GM19043 (cell line): ENCODE measurements around the gene EPHB1.
"Not testable (repeated sequence)": the region's sequence is repeated elsewhere in the genome, so short reads cannot be mapped to it uniquely, and the experiment has no call there.

Experiments used
- ATAC-seq: cut with Tn5 transposase; IDR thresholded peaks from one replicate; pipeline ENCODE4 v1.9.1; 2021; ENCODE audit warnings: low read depth; ENCODE audit not compliant: unreplicated experiment

Gene EPHB1

GRCh38 chr3:135023996-135024658 lies 229.1 kb downstream of the EPHB1 start:
- no peak for ATAC-seq

- ATAC-seq = not testable (repeated sequence)
These were observed 235.9 kb downstream of the EPHB1 start for GRCh38 chr3:135030768-135031615.

- no peak for ATAC-seq
These were observed 238.7 kb downstream of the EPHB1 start for GRCh38 chr3:135033737-135034136.

GRCh38 chr3:135034291-135034768 lies 239.3 kb downstream of the EPHB1 start:
- no peak for ATAC-seq

- ATAC-seq = no peak
These were observed 239.9 kb downstream of the EPHB1 start for GRCh38 chr3:135034891-135035440.

- no peak for ATAC-seq
These were observed 243.1 kb downstream of the EPHB1 start for GRCh38 chr3:135038186-135038585.

GRCh38 chr3:135039536-135039935 lies 244.5 kb downstream of the EPHB1 start:
- ATAC-seq = not testable (repeated sequence)

- ATAC-seq = no peak
These were observed 245.5 kb downstream of the EPHB1 start for GRCh38 chr3:135040321-135041240.

GRCh38 chr3:135041601-135042000 lies 246.5 kb downstream of the EPHB1 start:
- ATAC-seq = no peak

- ATAC-seq = no peak
These were observed 252.0 kb downstream of the EPHB1 start for GRCh38 chr3:135047061-135047460.

- ATAC-seq = no peak
These were observed 255.5 kb downstream of the EPHB1 start for GRCh38 chr3:135050536-135050935.

GRCh38 chr3:135051409-135051973 lies 256.4 kb downstream of the EPHB1 start:
- no peak for ATAC-seq

- ATAC-seq = no peak
These were observed 260.4 kb downstream of the EPHB1 start for GRCh38 chr3:135055449-135055848.

GRCh38 chr3:135056084-135056730 lies 261.1 kb downstream of the EPHB1 start:
- ATAC-seq = no peak

- ATAC-seq = no peak
These were observed 261.8 kb downstream of the EPHB1 start for GRCh38 chr3:135056733-135057310.

GRCh38 chr3:135057996-135058395 lies 262.9 kb downstream of the EPHB1 start:
- no peak for ATAC-seq

GRCh38 chr3:135059580-135059979 lies 264.5 kb downstream of the EPHB1 start:
- no peak for ATAC-seq

- not testable (repeated sequence) for ATAC-seq
These were observed 272.0 kb downstream of the EPHB1 start for GRCh38 chr3:135066844-135067727.
